ENCODE measurements around the gene TNF.

- TF ChIP-seq YY1 (IDR thresholded peaks at IDR 0.05; ENCODE audit: insufficient read depth, insufficient read length) = no peak
- no peak for TF ChIP-seq ZNF274 (IDR thresholded peaks at IDR 0.05; ENCODE audit: low read depth, low read length)
- TF ChIP-seq SUZ12 (IDR thresholded peaks at IDR 0.05; ENCODE audit: extremely low read depth, insufficient read depth, insufficient read length) = no peak
These were observed 11.4 kb downstream of the TNF start for GRCh38 chr6:31586599-31587281.
